GM12801 (cell line): ENCODE results near the gene KCTD17.

Experiments used
- TF ChIP-seq, protein P1 (sequence below): IDR thresholded peaks from one replicate; pipeline ENCODE4 v1.5.1; 2011; ENCODE audit warnings: control low read depth; ENCODE audit not compliant: insufficient read length; ENCODE audit errors: extremely low read depth

KCTD17 gene

DNA sequence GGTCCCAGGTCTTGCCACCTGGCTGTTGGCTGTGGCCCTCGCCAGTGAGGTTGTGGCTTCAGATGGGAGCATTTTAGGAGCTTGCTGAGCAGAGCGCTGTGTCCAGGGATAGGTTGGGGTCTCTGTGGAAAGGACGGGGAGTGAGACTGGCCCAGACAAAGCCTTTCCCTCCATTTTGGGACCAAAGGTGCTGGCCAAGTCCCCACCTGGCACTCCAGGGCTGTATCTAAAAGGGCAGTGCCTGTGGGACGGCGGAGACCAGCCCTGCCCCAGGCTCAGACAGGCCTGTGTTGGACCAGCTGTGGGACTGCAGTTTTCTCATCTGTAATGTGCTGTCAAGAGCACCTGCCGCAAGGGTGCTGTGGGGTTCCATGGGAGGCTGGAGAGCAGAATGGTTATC, 5.0 kb upstream of the KCTD17 start:
- TF ChIP-seq, protein P1, sequence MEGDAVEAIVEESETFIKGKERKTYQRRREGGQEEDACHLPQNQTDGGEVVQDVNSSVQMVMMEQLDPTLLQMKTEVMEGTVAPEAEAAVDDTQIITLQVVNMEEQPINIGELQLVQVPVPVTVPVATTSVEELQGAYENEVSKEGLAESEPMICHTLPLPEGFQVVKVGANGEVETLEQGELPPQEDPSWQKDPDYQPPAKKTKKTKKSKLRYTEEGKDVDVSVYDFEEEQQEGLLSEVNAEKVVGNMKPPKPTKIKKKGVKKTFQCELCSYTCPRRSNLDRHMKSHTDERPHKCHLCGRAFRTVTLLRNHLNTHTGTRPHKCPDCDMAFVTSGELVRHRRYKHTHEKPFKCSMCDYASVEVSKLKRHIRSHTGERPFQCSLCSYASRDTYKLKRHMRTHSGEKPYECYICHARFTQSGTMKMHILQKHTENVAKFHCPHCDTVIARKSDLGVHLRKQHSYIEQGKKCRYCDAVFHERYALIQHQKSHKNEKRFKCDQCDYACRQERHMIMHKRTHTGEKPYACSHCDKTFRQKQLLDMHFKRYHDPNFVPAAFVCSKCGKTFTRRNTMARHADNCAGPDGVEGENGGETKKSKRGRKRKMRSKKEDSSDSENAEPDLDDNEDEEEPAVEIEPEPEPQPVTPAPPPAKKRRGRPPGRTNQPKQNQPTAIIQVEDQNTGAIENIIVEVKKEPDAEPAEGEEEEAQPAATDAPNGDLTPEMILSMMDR: no peak

- TF ChIP-seq, protein P1: no peak
Observed at GRCh38 chr22:37047006-37047405, 4.5 kb upstream of the KCTD17 start.

DNA sequence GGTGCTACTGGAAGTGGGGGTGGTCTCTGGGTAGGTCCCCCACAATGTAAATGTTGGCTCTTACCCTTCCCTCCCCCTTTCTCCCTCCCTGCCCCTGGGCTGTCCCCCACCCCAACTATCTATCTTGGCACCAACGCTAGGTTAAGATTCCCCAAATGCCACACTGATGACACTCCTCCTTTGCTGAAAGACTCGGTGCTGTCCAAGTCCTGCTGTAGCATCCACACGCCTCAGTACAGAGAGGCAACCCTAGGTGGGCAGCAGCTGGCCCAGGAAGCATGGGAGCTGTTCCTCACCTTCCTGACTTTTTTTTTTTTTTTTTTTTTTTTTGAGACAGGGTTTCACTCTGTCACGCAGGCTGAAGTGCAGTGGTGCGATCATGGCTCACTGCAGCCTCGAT, 3.4 kb upstream of the KCTD17 start:
- TF ChIP-seq, protein P1: no peak

DNA sequence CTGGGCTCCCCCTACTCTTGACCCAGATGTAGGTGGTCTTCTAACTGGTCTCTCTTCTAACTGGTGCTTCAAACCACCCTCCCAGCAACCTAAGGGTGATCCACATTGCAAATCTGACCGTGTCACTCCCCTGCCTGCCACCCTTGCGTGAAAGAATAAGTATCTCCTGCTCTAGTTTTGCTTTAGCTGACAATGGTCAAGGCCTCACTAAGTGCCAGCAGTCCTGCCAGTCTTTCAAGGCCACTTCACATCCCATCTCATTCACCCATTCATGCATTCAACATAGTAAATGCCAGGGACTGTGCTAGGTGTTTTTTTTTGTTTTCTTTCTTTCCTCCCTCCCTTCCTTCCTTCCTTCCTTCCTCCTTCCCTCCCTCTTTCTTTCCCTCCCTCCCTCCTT, 2.3 kb upstream of the KCTD17 start:
- TF ChIP-seq, protein P1: no peak

- TF ChIP-seq, protein P1: no peak
Observed at GRCh38 chr22:37050913-37051312, 629 bp upstream of the KCTD17 start.

DNA sequence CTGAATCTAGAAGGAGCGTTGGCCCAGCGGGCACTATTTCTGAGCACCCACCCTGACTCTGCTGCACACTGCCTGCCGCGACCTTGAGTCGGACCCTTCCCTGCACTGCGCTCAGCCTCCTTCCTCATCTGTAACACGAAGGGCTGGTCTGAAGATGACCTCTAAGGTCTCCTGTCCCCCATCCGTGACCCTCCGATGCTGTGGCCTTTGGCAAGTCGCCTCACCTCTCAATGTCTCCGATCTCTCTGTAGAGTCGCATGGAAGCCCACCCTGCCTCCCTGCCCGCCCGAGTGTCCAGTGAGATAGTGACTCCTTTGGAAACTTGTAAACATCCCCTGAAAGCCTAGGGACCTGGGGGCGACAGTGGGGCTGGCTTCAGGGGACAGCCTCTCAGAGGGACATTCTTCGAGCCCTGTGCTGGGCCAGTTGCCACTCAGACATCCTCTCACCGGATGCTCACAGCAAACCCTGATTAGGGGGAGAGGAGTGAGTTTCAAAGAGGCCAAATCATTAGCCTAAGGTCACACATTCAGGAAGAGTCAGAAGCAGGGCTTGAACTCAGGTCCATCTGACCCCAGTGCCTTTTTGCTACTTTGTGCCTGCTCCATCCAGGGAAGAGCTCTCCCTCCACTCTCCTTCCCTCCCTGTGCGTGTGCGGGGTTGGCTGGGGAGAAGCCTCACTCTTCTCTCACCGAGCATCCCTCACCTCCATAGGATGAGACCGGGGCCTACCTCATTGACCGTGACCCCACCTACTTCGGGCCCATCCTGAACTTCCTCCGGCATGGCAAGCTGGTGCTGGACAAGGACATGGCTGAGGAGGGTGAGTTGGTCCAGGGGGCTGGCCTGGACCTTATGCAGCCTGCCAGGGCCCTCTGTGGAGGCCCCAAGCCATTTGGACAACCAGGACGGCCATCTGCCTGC, 1.1 kb downstream of the KCTD17 start:
- TF ChIP-seq, protein P1: no peak

GRCh38 chr22:37053310-37054055, 1.9 kb downstream of the KCTD17 start:
- TF ChIP-seq, protein P1: no peak
